ENCODE data around the gene TP53I11. TPM values are rescaled to one million over a fixed set of nuclear protein-coding genes. Genes with fewer than 3 reads are reported as not detected.
A peak's percentile ranks its signal among the peaks of the same experiment; 100 is the strongest.

TP53I11 gene
- total and polyA plus RNA-seq, 2 experiments from 2014 or later = 59.9 to 117 TPM

- peaks cover 21% of the 10 kb centered on the region for H3K27me3 ChIP-seq (replicated peaks; ENCODE audit: insufficient read depth)
- H3K4me2 ChIP-seq (ENCODE audit: unreplicated experiment) = no peak overlapping the region
- H3K9me2 ChIP-seq (ENCODE audit: insufficient read depth) = no peaks in the 10 kb centered on the region
- H3K9me3 ChIP-seq (ENCODE audit: low read depth) = no peaks in the 10 kb centered on the region
- in situ Hi-C loops (cut with MboI) = no loop called here
- no peaks in the 10 kb centered on the region for H4K20me1 ChIP-seq (ENCODE audit: insufficient read depth)
- TF ChIP-seq EZH2phosphoT487 (IDR thresholded peaks at IDR 0.05; ENCODE audit: insufficient read depth, low read depth) = no peak
- no peak for TF ChIP-seq EZH2 (IDR thresholded peaks at IDR 0.05; ENCODE audit: insufficient read depth, poor library complexity, severe bottlenecking)
- H3K27ac ChIP-seq = no peak overlapping the region
- no peaks in the 10 kb centered on the region for H3K4me1 ChIP-seq (ENCODE audit: insufficient read depth)
- no peak overlapping the region for H3K9ac ChIP-seq
- no peaks in the 10 kb centered on the region for H3F3A ChIP-seq (ENCODE audit: insufficient read depth)
- WGBS, 2 experiments (ENCODE audit: low coverage in 1 of 2, low lambda C conversion rate in 2 of 2, missing lambda C conversion rate in 2 of 2) = 37 to 38% methylated on average over 19 of the region's 19 CpGs
- peak overlapping the region; percentile 19; the same call in 1 of the 2 replicates for H2AFZ ChIP-seq
- no peaks in the 10 kb centered on the region for H3K36me3 ChIP-seq (ENCODE audit: low read depth)
- no peak overlapping the region for H3K4me3 ChIP-seq
- H3K79me2 ChIP-seq (ENCODE audit: insufficient read depth) = no peaks in the 10 kb centered on the region
- DNase-seq = peak; percentile 52
Measured at GRCh38 chr11:44972746-44973435, 22.2 kb upstream of the TP53I11 start.

- Histone ChIP-seq H3K79me2 (ENCODE audit: insufficient read depth) (no peaks in the 10 kb centered on the region), H3K4me2 (ENCODE audit: unreplicated experiment) (no peak overlapping the region), H2AFZ (no peak overlapping the region), H3K9ac (no peak overlapping the region), H4K20me1 (ENCODE audit: insufficient read depth) (no peaks in the 10 kb centered on the region), H3K36me3 (ENCODE audit: low read depth) (no peaks in the 10 kb centered on the region), H3K4me1 (ENCODE audit: insufficient read depth) (no peaks in the 10 kb centered on the region), H3K9me3 (ENCODE audit: low read depth) (no peaks in the 10 kb centered on the region), H3K27ac (no peak overlapping the region), H3K4me3 (no peak overlapping the region), H3K9me2 (ENCODE audit: insufficient read depth) (no peaks in the 10 kb centered on the region), H3K27me3 (replicated peaks; ENCODE audit: insufficient read depth) (peaks cover 15% of the 10 kb centered on the region), H3F3A (ENCODE audit: insufficient read depth) (no peaks in the 10 kb centered on the region)
- no peak for DNase-seq
- TF ChIP-seq EZH2 (IDR thresholded peaks at IDR 0.05; ENCODE audit: insufficient read depth, poor library complexity, severe bottlenecking) (no peak), EZH2phosphoT487 (IDR thresholded peaks at IDR 0.05; ENCODE audit: insufficient read depth, low read depth) (no peak)
- WGBS, 2 experiments (ENCODE audit: low coverage in 1 of 2, low lambda C conversion rate in 2 of 2, missing lambda C conversion rate in 2 of 2) = 75 to 78% methylated on average over 10 of the region's 10 CpGs
- in situ Hi-C loops (cut with MboI) = no loop called here
Measured at GRCh38 chr11:44971185-44971584, 20.5 kb upstream of the TP53I11 start.

GRCh38 chr11:44970293-44970692 is 19.6 kb upstream of the TP53I11 start:
- Histone ChIP-seq H3K27me3 (replicated peaks; ENCODE audit: insufficient read depth) (peaks cover 14% of the 10 kb centered on the region), H2AFZ (no peak overlapping the region), H3K9me3 (ENCODE audit: low read depth) (no peaks in the 10 kb centered on the region), H3K9me2 (ENCODE audit: insufficient read depth) (no peaks in the 10 kb centered on the region), H3K4me2 (ENCODE audit: unreplicated experiment) (no peak overlapping the region), H3K79me2 (ENCODE audit: insufficient read depth) (no peaks in the 10 kb centered on the region), H3F3A (ENCODE audit: insufficient read depth) (no peaks in the 10 kb centered on the region), H4K20me1 (ENCODE audit: insufficient read depth) (no peaks in the 10 kb centered on the region), H3K9ac (no peak overlapping the region), H3K4me3 (no peak overlapping the region), H3K27ac (no peak overlapping the region), H3K36me3 (ENCODE audit: low read depth) (no peaks in the 10 kb centered on the region), H3K4me1 (ENCODE audit: insufficient read depth) (no peaks in the 10 kb centered on the region)
- DNase-seq = no peak
- no peak for TF ChIP-seq EZH2 (IDR thresholded peaks at IDR 0.05; ENCODE audit: insufficient read depth, poor library complexity, severe bottlenecking)
- no peak for TF ChIP-seq EZH2phosphoT487 (IDR thresholded peaks at IDR 0.05; ENCODE audit: insufficient read depth, low read depth)
- in situ Hi-C loops (cut with MboI) = no loop called here
- 68 to 72% methylated on average over 6 of the region's 6 CpGs for WGBS, 2 experiments (ENCODE audit: low coverage in 1 of 2, low lambda C conversion rate in 2 of 2, missing lambda C conversion rate in 2 of 2)

- no peaks in the 10 kb centered on the region for H3F3A ChIP-seq (ENCODE audit: insufficient read depth)
- no peaks in the 10 kb centered on the region for H3K4me1 ChIP-seq (ENCODE audit: insufficient read depth)
- in situ Hi-C loops (cut with MboI) = no loop called here
- no peaks in the 10 kb centered on the region for H4K20me1 ChIP-seq (ENCODE audit: insufficient read depth)
- H3K79me2 ChIP-seq (ENCODE audit: insufficient read depth) = no peaks in the 10 kb centered on the region
- H2AFZ ChIP-seq = no peak overlapping the region
- no peaks in the 10 kb centered on the region for H3K9me3 ChIP-seq (ENCODE audit: low read depth)
- no peak overlapping the region for H3K9ac ChIP-seq
- H3K27ac ChIP-seq = no peak overlapping the region
- H3K27me3 ChIP-seq (replicated peaks; ENCODE audit: insufficient read depth) = peaks cover 14% of the 10 kb centered on the region
- no peak overlapping the region for H3K4me3 ChIP-seq
- no peak for DNase-seq
- no peaks in the 10 kb centered on the region for H3K36me3 ChIP-seq (ENCODE audit: low read depth)
- TF ChIP-seq EZH2 (IDR thresholded peaks at IDR 0.05; ENCODE audit: insufficient read depth, poor library complexity, severe bottlenecking) (no peak), EZH2phosphoT487 (IDR thresholded peaks at IDR 0.05; ENCODE audit: insufficient read depth, low read depth) (no peak)
- H3K4me2 ChIP-seq (ENCODE audit: unreplicated experiment) = no peak overlapping the region
- WGBS, 2 experiments (ENCODE audit: low coverage in 1 of 2, low lambda C conversion rate in 2 of 2, missing lambda C conversion rate in 2 of 2) = 75% methylated on average over 12 of the region's 12 CpGs
- no peaks in the 10 kb centered on the region for H3K9me2 ChIP-seq (ENCODE audit: insufficient read depth)
Measured at GRCh38 chr11:44969651-44970252, 19.1 kb upstream of the TP53I11 start.
